K562 (cell line): ENCODE data around the gene TMEFF1. TPM values are rescaled to one million over a fixed set of nuclear protein-coding genes. Genes with fewer than 3 reads are reported as not detected.
A peak's percentile ranks its signal among the peaks of the same experiment; 100 is the strongest.

Experiments
- ATF1 ChIP-seq, 2 experiments: fragments of 450-650 bp in 1 of 2; IDR thresholded peaks; 2 replicates each; pipeline ENCODE4 v1.6.1; 2016; ENCODE audit warnings: missing compliant biosample characterization in 1 of 2, missing genetic modification characterization in 1 of 2
- CAMTA2 ChIP-seq: fragments of 250-450 bp; sonication (Bioruptor Pico); conservative IDR thresholded peaks from 2 replicates; pipeline ENCODE4 v1.5.1; 2022
- CEBPG ChIP-seq, 3 experiments: fragments of 200-800 bp in 1 of 3; sonication (Bioruptor generic) in 1 of 3; sonication (generic) in 1 of 3; formaldehyde crosslinking in 1 of 3; IDR thresholded peaks in 2 of 3; conservative IDR thresholded peaks in 1 of 3; 2 replicates each; pipeline versions ENCODE4 v1.6.1 to v1.8.0; 2016 to 2022; ENCODE audit warnings: missing compliant biosample characterization in 2 of 3, missing genetic modification characterization in 2 of 3, mild to moderate bottlenecking in 1 of 3, missing genetic modification reagents in 1 of 3
- CGGBP1 ChIP-seq: fragments of 250-450 bp; sonication (Bioruptor Pico); IDR thresholded peaks from 2 replicates; pipeline ENCODE4 v1.9.0; 2021; ENCODE audit warnings: mild to moderate bottlenecking
- CREB1 ChIP-seq, 2 experiments: sonication (generic) in 1 of 2; formaldehyde crosslinking in 1 of 2; IDR thresholded peaks; 2 replicates each; pipeline versions ENCODE4 v1.6.1 to v1.8.0; 2012 to 2022; ENCODE audit warnings: inconsistent platforms in 1 of 2, mild to moderate bottlenecking in 1 of 2, missing genetic modification reagents in 1 of 2, moderate library complexity in 1 of 2
- CTCF ChIP-seq, 3 experiments: IDR thresholded peaks in 2 of 3; conservative IDR thresholded peaks in 1 of 3; 2 replicates each; pipeline ENCODE4 v1.5.1; 2011 to 2012; ENCODE audit warnings: low read length in 3 of 3, mild to moderate bottlenecking in 3 of 3, control low read depth in 2 of 3, improper control_type of control experiment in 1 of 3, inconsistent platforms in 1 of 3, low read depth in 1 of 3, mixed read lengths in 1 of 3, moderate library complexity in 1 of 3; ENCODE audit not compliant: insufficient read depth in 2 of 3
- DEAF1 ChIP-seq: fragments of 450-650 bp; formaldehyde crosslinking; IDR thresholded peaks from 2 replicates; pipeline ENCODE4 v1.4.0; 2020; ENCODE audit warnings: mild to moderate bottlenecking, moderate library complexity
- HOMEZ ChIP-seq: fragments of 250-450 bp; sonication (Bioruptor Pico); IDR thresholded peaks from 2 replicates; pipeline ENCODE4 v1.4.0; 2020; ENCODE audit warnings: mild to moderate bottlenecking, moderate library complexity
- KHSRP ChIP-seq: fragments of 450-650 bp; IDR thresholded peaks from 2 replicates; pipeline ENCODE4 v1.6.1; 2017
- MEF2D ChIP-seq: conservative IDR thresholded peaks from 2 replicates; pipeline ENCODE4 v1.6.1; 2016; ENCODE audit warnings: low read depth, missing genetic modification characterization, missing compliant biosample characterization
- RFX5 ChIP-seq: IDR thresholded peaks from 2 replicates; pipeline ENCODE4 v1.6.1; 2011; ENCODE audit warnings: low read depth, mild to moderate bottlenecking, improper control_type of control experiment, low read length
- TAF9B ChIP-seq: fragments of 450-650 bp; IDR thresholded peaks from 2 replicates; pipeline ENCODE4 v1.6.1; 2018; ENCODE audit warnings: mild to moderate bottlenecking; ENCODE audit not compliant: partially characterized antibody
- ZNF146 ChIP-seq: IDR thresholded peaks from one replicate; pipeline ENCODE4 v1.6.1; 2018; ENCODE audit warnings: missing compliant biosample characterization; ENCODE audit not compliant: unreplicated experiment
- ZNF239 ChIP-seq: fragments of 250-450 bp; sonication (Bioruptor Pico); IDR thresholded peaks from 2 replicates; pipeline ENCODE4 v1.4.0; 2020; ENCODE audit warnings: mild to moderate bottlenecking
- ZNF507 ChIP-seq: conservative IDR thresholded peaks from 2 replicates; pipeline ENCODE4 v1.6.1; 2017; ENCODE audit warnings: missing genetic modification characterization, missing compliant biosample characterization
- ZNF592 ChIP-seq: fragments of 450-650 bp; IDR thresholded peaks from 2 replicates; pipeline ENCODE4 v1.6.1; 2017; ENCODE audit warnings: antibody characterized with exemption, mild to moderate bottlenecking
- polyA plus RNA-seq, 8 experiments: library from polyadenylated mRNA; depleted of rRNA in 4 of 8; stranded (reverse) in 5 of 8; unstranded in 3 of 8; fragments of >200 nt; fragmentation: Nextera tagmentation in 2 of 8; fragmentation: Illumina TruSeq in 1 of 8; extraction: Ambion mirVana in 2 of 8; extraction: Trizol in 1 of 8; gene quantifications; 2 replicates each; pipeline versions ENCODE4 v1.2.1 to v1.2.3, GENCODE V29; 2011 to 2014; ENCODE audit warnings: inconsistent platforms in 1 of 8, missing spikeins in 1 of 8
- total RNA-seq, 7 experiments: library from RNA; depleted of rRNA in 6 of 7; stranded (reverse); fragments of >200 nt in 6 of 7; fragmentation: Illumina TruSeq in 2 of 7; extraction: Trizol in 2 of 7; gene quantifications; 2 replicates each; pipeline versions ENCODE4 v1.2.1 to v1.2.3, GENCODE V29; 2011 to 2021; ENCODE audit warnings: low replicate concordance in 1 of 7

Gene TMEFF1
- total and polyA plus RNA-seq, 9 of the 15 experiments (the other 6 are each of a cell fraction or from before 2014, with no cell fraction given), result 0.07 to 1.1 (median 0.28) TPM; not detected in 2

GRCh38 chr9:100437860-100438805 lies 34.8 kb upstream of the TMEFF1 start (continued):
- TF ChIP-seq CGGBP1 (no peak), CTCF (IDR thresholded peaks at IDR 0.05 in 2 of 3, conservative IDR thresholded peaks at IDR 0.05 in 1 of 3; ENCODE audit: insufficient read depth in 2 of 3, low read depth in 1 of 3, low read length in 3 of 3) (peak; percentile 80 to 87 (median 83)), KHSRP (no peak), TAF9B (no peak), CREB1 (IDR thresholded peaks at IDR 0.05) (no peak), CREB1 (CRISPR knock-in tag; IDR thresholded peaks at IDR 0.05) (no peak), ATF1 (CRISPR knock-in tag; IDR thresholded peaks at IDR 0.05) (no peak), ATF1 (tag; IDR thresholded peaks at IDR 0.05) (no peak), HOMEZ (no peak), DEAF1 (0 out of 2 replicates have a peak, but pooled peaks have one; percentile 10), ZNF507 (no peak), ZNF239 (CRISPR knock-in tag) (no peak), ZNF146 (CRISPR knock-in tag) (no peak), CAMTA2 (CRISPR knock-in tag) (no peak), ZNF592 (0 out of 2 replicates have a peak, but pooled peaks have one; percentile 36), MEF2D (tag) (no peak), RFX5 (no peak), CEBPG (CRISPR knock-in tag; IDR thresholded peaks at IDR 0.05) (no peak), CEBPG (tag; conservative IDR thresholded peaks at IDR 0.05 in 1 of 2, IDR thresholded peaks at IDR 0.05 in 1 of 2) (no peak)
